Caco-2 (cell line): Measurements from ENCODE around the gene SFSWAP. TPM values are rescaled to one million over a fixed set of nuclear protein-coding genes. Genes with fewer than 3 reads are reported as not detected.

ENCODE experiments used
- BruUV-seq: library from RNA; stranded (reverse); fragments of 400-500 nt; replicated peaks from 2 replicates; lab custom pipeline; 2021; lab: Mats Ljungman, UMichigan
- CTCF ChIA-PET: fragments of 300-600 bp; sonication (Branson Sonifier 250); formaldehyde crosslinking; loops from one replicate; lab custom pipeline; 2022; ENCODE audit warnings: antibody characterized with exemption; lab: Charles Lee
- POLR2A ChIA-PET: fragments of 300-600 bp; sonication (Branson Sonifier 250); formaldehyde crosslinking; loops from one replicate; lab custom pipeline; 2022; ENCODE audit warnings: antibody characterized with exemption; lab: Charles Lee
- DNase-seq, 2 experiments: peaks; one replicate each; pipeline versions ENCODE4 v3.0.0 to v3.0.0-alpha.2; 2020 to 2022
- H3K27me3 ChIP-seq: replicated peaks from 2 replicates; pipeline ENCODE4 v1.6.0; 2011; ENCODE audit warnings: low read length; ENCODE audit not compliant: control insufficient read depth, insufficient read depth
- H3K36me3 ChIP-seq: 2 replicates; pipeline ENCODE4 v1.5.1; 2011; ENCODE audit warnings: low read length; ENCODE audit not compliant: control insufficient read depth, insufficient read depth
- H3K4me1 ChIP-seq: fragments of 250-450 bp; sonication (Bioruptor Pico); 2 replicates; pipeline ENCODE4 v1.5.1; 2020; ENCODE audit warnings: mild to moderate bottlenecking
- H3K4me3 ChIP-seq: 2 replicates; pipeline ENCODE4 v1.5.1; 2011; ENCODE audit warnings: low read depth, mild to moderate bottlenecking, control low read depth, low read length
- H3K9me3 ChIP-seq: fragments of 250-450 bp; sonication (Bioruptor Pico); 2 replicates; pipeline ENCODE4 v1.5.1; 2020; ENCODE audit warnings: mild to moderate bottlenecking, moderate library complexity
- H3K27ac Mint-ChIP-seq: one replicate; pipeline ENCODE4 v1.8.0; 2022; ENCODE audit warnings: mixed read lengths; ENCODE audit not compliant: unreplicated experiment
- H3K27me3 Mint-ChIP-seq: one replicate; pipeline ENCODE4 v1.8.0; 2022; ENCODE audit warnings: mixed read lengths; ENCODE audit not compliant: insufficient read depth, unreplicated experiment
- H3K36me3 Mint-ChIP-seq: one replicate; pipeline ENCODE4 v1.8.0; 2022; ENCODE audit warnings: mild to moderate bottlenecking, mixed read lengths; ENCODE audit not compliant: insufficient read depth, unreplicated experiment
- H3K4me1 Mint-ChIP-seq: one replicate; pipeline ENCODE4 v1.8.0; 2022; ENCODE audit warnings: low read depth, mixed read lengths; ENCODE audit not compliant: unreplicated experiment
- H3K4me3 Mint-ChIP-seq: one replicate; pipeline ENCODE4 v1.8.0; 2022; ENCODE audit warnings: mild to moderate bottlenecking, moderate library complexity, mixed read lengths; ENCODE audit not compliant: unreplicated experiment
- H3K9me3 Mint-ChIP-seq: one replicate; pipeline ENCODE4 v1.8.0; 2022; ENCODE audit warnings: mixed read lengths; ENCODE audit not compliant: unreplicated experiment
- CTCF ChIP-seq, 2 experiments: fragments of 200-600 bp in 1 of 2; IDR thresholded peaks; 1 replicate in 1 of 2; 2 replicates in 1 of 2; pipeline versions ENCODE4 v1.5.1 to v1.8.0; 2011 to 2022; ENCODE audit warnings: antibody characterized with exemption in 1 of 2, control low read depth in 1 of 2, inconsistent platforms in 1 of 2, low read depth in 1 of 2, low read length in 1 of 2, mild to moderate bottlenecking in 1 of 2, moderate library complexity in 1 of 2; ENCODE audit not compliant: insufficient read depth in 1 of 2, severe bottlenecking in 1 of 2, unreplicated experiment in 1 of 2
- intact Hi-C: fragments of 100-400 bp; cut with micrococcal nuclease; formaldehyde crosslinking; loops from one replicate; pipeline ENCODE4 v1.10.0; 2022; ENCODE audit not compliant: unreplicated experiment
- total RNA-seq: library from RNA; stranded (reverse); gene quantifications from 2 replicates; pipeline ENCODE4 v1.2.3, GENCODE V29; 2022

Gene SFSWAP
- total RNA-seq, 1 experiment from 2014 or later, result 42.3 TPM

- no peak for TF ChIP-seq CTCF (IDR thresholded peaks at IDR 0.05; ENCODE audit: insufficient read depth in 1 of 2, low read depth in 1 of 2, low read length in 1 of 2, severe bottlenecking in 1 of 2, unreplicated experiment in 1 of 2)
- Mint-ChIP-seq H3K9me3 (no peaks in the 10 kb centered on the region), H3K4me1 (peaks cover 7% of the 10 kb centered on the region), H3K36me3 (peaks cover 35% of the 10 kb centered on the region), H3K27ac (no peak overlapping the region), H3K4me3 (no peak overlapping the region), H3K27me3 (no peaks in the 10 kb centered on the region)
- CTCF ChIA-PET, result no interaction called here
- H3K4me3 ChIP-seq, result no peak overlapping the region
- peaks cover 2% of the 10 kb centered on the region; the same call in 1 of the 2 replicates for H3K36me3 ChIP-seq
- BruUV-seq, result no TSS peak
- no peak for DNase-seq
- intact Hi-C loops, result no loop called here
- POLR2A ChIA-PET, result no interaction called here
- no peaks in the 10 kb centered on the region for H3K9me3 ChIP-seq
- no peaks in the 10 kb centered on the region for H3K27me3 ChIP-seq
- peaks cover 15% of the 10 kb centered on the region for H3K4me1 ChIP-seq
These were observed 89.1 kb downstream of the SFSWAP start for GRCh38 chr12:131799828-131800593.

DNA sequence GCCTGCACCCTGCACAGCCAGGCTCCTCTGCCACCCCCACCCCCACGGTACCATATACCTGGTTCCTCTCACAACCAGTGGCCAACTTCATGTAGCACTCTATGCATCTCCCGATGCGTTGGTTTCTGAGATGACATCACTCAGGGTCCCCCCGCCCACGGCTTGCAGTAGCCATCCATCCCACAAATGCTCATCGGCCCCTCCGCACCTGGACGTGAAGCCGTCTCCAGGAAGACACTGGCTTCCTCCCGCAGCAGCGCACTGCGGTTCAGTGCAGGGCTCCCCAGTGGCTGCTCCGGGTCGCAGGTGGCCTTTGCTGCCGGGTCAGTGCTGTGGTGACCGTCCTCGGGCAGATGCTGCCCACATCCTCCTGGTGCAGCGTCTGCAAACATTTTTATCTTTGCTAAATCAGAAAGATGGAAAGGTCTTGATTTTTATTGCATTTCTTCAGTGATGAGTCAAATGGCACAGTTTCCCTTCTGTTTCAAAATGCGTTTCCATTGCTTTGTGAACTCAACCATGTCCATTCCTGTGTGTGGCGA, 89.8 kb downstream of the SFSWAP start:
- H3K9me3 ChIP-seq, result no peaks in the 10 kb centered on the region
- no peak for DNase-seq
- H3K4me3 Mint-ChIP-seq, result no peak overlapping the region
- no peak overlapping the region for H3K27ac Mint-ChIP-seq
- intact Hi-C loops, result no loop called here
- BruUV-seq, result no TSS peak
- TF ChIP-seq CTCF (IDR thresholded peaks at IDR 0.05; ENCODE audit: insufficient read depth in 1 of 2, low read depth in 1 of 2, low read length in 1 of 2, severe bottlenecking in 1 of 2, unreplicated experiment in 1 of 2), result no peak
- no peaks in the 10 kb centered on the region for H3K27me3 Mint-ChIP-seq
- H3K4me1 Mint-ChIP-seq, result peaks cover 7% of the 10 kb centered on the region
- no peaks in the 10 kb centered on the region for H3K9me3 Mint-ChIP-seq
- H3K4me3 ChIP-seq, result no peak overlapping the region
- H3K36me3 ChIP-seq, result peaks cover 2% of the 10 kb centered on the region; the same call in 1 of the 2 replicates
- CTCF ChIA-PET, result no interaction called here
- H3K36me3 Mint-ChIP-seq, result peaks cover 35% of the 10 kb centered on the region
- POLR2A ChIA-PET, result no interaction called here
- H3K27me3 ChIP-seq, result no peaks in the 10 kb centered on the region
- peaks cover 9% of the 10 kb centered on the region for H3K4me1 ChIP-seq

DNA sequence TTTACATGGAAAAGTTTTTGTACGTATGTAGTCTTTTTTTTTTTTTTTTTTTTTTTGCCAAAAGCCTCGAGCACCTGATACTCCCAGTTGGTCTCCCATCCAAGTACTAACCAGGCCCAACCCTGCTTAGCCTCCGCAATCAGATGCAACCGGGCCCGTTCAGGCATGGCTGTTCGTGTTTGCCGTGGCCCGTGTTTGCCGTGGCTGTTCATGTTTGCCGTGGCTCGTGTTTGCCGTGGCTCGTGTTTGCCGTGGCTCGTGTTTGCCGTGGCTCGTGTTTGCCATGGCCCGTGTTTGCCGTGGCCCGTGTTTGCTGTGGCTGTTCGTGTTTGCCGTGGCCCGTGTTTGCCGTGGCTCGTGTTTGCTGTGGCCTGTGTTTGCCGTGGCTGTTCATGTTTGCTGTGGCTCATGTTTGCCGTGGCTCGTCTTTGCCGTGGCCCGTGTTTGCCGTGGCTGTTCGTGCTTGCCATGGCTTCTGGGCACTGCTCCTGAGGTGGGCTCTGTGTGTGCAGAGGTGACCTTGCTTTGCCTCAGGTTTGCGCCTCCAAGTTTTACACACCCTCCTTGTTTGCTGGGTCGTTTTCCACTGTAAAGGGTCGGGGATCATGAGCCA, 90.5 kb downstream of the SFSWAP start:
- BruUV-seq, result no TSS peak
- Mint-ChIP-seq H3K4me1 (peaks cover 2% of the 10 kb centered on the region), H3K27me3 (no peaks in the 10 kb centered on the region), H3K9me3 (no peaks in the 10 kb centered on the region), H3K4me3 (no peak overlapping the region), H3K27ac (no peak overlapping the region), H3K36me3 (peaks cover 29% of the 10 kb centered on the region)
- Histone ChIP-seq H3K4me1 (peaks cover 5% of the 10 kb centered on the region), H3K36me3 (peaks cover 2% of the 10 kb centered on the region; the same call in 1 of the 2 replicates), H3K9me3 (no peaks in the 10 kb centered on the region), H3K4me3 (no peak overlapping the region), H3K27me3 (no peaks in the 10 kb centered on the region)
- ChIA-PET POLR2A (no interaction called here), CTCF (no interaction called here)
- intact Hi-C loops, result no loop called here
- no peak for DNase-seq
- TF ChIP-seq CTCF (IDR thresholded peaks at IDR 0.05; ENCODE audit: insufficient read depth in 1 of 2, low read depth in 1 of 2, low read length in 1 of 2, severe bottlenecking in 1 of 2, unreplicated experiment in 1 of 2), result no peak
